RWPE1 (cell line): ENCODE data around the gene GALNT6.
A peak's percentile ranks its signal among the peaks of the same experiment; 100 is the strongest.
"Not testable (repeated sequence)": the region's sequence is repeated elsewhere in the genome, so short reads cannot be mapped to it uniquely, and the experiment has no call there.

ENCODE experiments used
- CTCF ChIA-PET: fragments of 350-600 bp; sonication (Branson Sonifier 250); formaldehyde crosslinking; extraction: SDS; loops from one replicate; lab custom pipeline; 2021; lab: Yijun Ruan, JAX
- POLR2A ChIA-PET: fragments of 400-600 bp; formaldehyde crosslinking; extraction: SDS; loops from one replicate; lab custom pipeline; 2020; ENCODE audit warnings: antibody characterized with exemption; ENCODE audit not compliant: low non-redundant PET; lab: Yijun Ruan, JAX
- DNase-seq: peaks from one replicate; pipeline ENCODE4 v3.0.0; 2012; ENCODE audit warnings: low spot score
- H3K27ac ChIP-seq: fragments of 450-650 bp; 2 replicates; pipeline ENCODE4 v1.5.1; 2017
- CTCF ChIP-seq: fragments of 450-650 bp; conservative IDR thresholded peaks from 2 replicates; pipeline ENCODE4 v1.5.1; 2017; ENCODE audit warnings: low read depth, mild to moderate bottlenecking

GALNT6 gene

GRCh38 chr12:51346581-51346980, 44.6 kb downstream of the GALNT6 start, which contains the start of gene CELA1:
CELA1 (minus strand) TSS chr12:51346679; CDS start chr12:51346638, 41 bp downstream.
- H3K27ac ChIP-seq = no peak within 1 kb of the TSS
- no peak for DNase-seq
- ChIA-PET CTCF (no interaction called here), POLR2A (no interaction called here)
- TF ChIP-seq CTCF = no peak

DNA sequence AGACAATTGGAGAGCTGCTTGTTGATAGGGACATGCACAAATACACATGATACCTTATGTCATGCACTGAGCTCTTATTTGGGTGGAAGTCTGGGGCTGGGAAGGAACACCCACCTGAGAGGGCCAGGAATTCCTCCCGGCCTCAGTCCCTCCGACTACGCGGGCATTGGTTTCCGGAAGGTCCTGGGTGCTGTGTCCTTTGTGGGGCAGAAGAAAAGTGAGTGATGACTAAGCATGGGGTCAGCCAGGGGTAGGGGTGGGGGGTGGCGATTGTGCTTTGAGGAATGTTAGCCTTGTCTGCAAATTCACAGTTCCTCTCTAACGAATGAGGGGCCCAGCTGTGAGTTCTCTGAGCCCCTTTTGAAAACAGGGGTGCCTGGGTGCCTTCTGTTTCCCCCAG, 45.5 kb downstream of the GALNT6 start:
- ChIA-PET POLR2A (no interaction called here), CTCF (interaction anchor here (1.2 kb wide), 1 partner anchor 76 kb away, joined by 4 read pairs; no protein-coding TSS in a partner anchor)
- H3K27ac ChIP-seq = no peak overlapping the region
- no peak for TF ChIP-seq CTCF
- DNase-seq = no peak

GRCh38 chr12:51343201-51343600, 48.0 kb downstream of the GALNT6 start:
- no peak for DNase-seq
- ChIA-PET POLR2A (no interaction called here), CTCF (no interaction called here)
- H3K27ac ChIP-seq = no peak overlapping the region
- TF ChIP-seq CTCF = no peak

GRCh38 chr12:51342416-51342815, 48.8 kb downstream of the GALNT6 start:
- ChIA-PET POLR2A (no interaction called here), CTCF (no interaction called here)
- no peak for TF ChIP-seq CTCF
- H3K27ac ChIP-seq = no peak overlapping the region
- no peak for DNase-seq

DNA sequence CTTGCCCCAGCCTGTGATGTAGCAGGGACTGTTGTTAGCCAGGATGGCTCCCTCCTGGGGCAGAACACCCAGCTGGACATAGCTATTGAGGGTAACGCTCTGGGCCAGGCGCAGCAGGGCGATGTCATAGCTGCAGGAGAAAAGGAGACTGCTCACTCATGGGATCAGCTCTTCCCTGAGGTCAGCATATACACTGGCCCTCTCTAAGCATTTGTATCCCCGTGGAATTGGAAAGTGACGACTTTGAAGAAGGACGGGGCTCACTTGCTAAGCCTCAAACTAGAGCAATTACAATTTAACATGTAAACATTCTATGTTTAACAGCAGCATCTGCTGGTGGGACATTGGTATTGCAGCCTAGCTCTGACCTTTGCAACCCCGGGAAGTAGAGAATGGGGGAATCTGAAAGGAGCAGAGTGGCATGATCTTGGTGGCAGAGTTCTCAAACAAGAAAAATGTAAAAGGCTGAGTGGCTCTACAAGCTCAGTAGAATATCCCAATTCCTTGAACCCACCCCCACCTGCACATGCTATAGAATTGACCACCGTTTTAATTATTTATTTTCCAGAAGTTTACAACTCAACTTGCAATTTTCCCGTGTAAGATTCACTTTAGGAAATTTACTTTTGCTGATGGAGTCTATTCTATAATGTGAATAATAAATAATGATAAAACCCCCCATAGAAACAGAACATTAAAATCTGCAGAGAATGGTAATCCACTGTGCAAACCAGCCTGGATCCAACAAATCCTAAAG, 49.8 kb downstream of the GALNT6 start:
- POLR2A ChIA-PET = interaction anchor here (0.5 to 1.4 kb wide), 2 partner anchors 102 to 109 kb away, joined by 5 to 8 read pairs; partner anchors contain the start of gene DAZAP2
- peak; percentile 97 for TF ChIP-seq CTCF

DNA sequence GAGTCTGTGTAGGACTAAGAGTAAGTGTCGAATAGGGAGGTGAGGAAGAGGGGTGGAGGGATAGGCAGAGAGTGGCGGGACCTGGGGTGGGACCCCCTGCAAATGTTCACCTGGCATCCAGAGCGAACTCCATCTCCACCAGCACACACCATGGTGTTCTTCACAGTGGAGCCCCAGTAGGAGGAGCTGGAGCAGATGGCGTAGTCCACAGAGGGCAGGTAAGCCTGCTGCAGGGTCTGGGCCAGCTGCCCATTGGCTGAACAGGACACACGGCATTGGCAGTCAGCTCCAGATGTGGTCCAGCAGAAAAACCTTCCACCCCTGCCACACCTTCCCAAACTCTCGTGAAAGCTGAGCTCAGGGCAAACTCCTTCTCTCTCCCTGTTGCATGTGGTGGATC, 51.5 kb downstream of the GALNT6 start:
- no peak for DNase-seq
- H3K27ac ChIP-seq = no peak overlapping the region
- TF ChIP-seq CTCF = no peak
- CTCF ChIA-PET = interaction anchor here (0.7 to 2.3 kb wide), 2 partner anchors 70 to 100 kb away, joined by 4 to 27 read pairs; partner anchors contain the start of gene SMAGP
- POLR2A ChIA-PET = no interaction called here

More for the DNA sequence above, 49.8 kb downstream of the GALNT6 start:
- CTCF ChIA-PET = interaction anchor here (0.5 to 2.3 kb wide), 17 partner anchors 9 to 836 kb away, joined by 3 to 27 read pairs (median 3); partner anchors contain the start of genes DIP2B, POU6F1 and SMAGP
- H3K27ac ChIP-seq = no peak overlapping the region
- peak; percentile 68 for DNase-seq

GRCh38 chr12:51337336-51337735, 53.9 kb downstream of the GALNT6 start:
- DNase-seq, POLR2A ChIA-PET, CTCF ChIA-PET, H3K27ac ChIP-seq: not testable (repeated sequence)
